ENCODE measurements around the gene PAWR. TPM values are rescaled to one million over a fixed set of nuclear protein-coding genes. Genes with fewer than 3 reads are reported as not detected.

The PAWR gene
- total and polyA plus RNA-seq, 2 of the 13 experiments (the other 11 are each of a cell fraction or from before 2014, with no cell fraction given): 29.1 to 36.1 TPM

DNA sequence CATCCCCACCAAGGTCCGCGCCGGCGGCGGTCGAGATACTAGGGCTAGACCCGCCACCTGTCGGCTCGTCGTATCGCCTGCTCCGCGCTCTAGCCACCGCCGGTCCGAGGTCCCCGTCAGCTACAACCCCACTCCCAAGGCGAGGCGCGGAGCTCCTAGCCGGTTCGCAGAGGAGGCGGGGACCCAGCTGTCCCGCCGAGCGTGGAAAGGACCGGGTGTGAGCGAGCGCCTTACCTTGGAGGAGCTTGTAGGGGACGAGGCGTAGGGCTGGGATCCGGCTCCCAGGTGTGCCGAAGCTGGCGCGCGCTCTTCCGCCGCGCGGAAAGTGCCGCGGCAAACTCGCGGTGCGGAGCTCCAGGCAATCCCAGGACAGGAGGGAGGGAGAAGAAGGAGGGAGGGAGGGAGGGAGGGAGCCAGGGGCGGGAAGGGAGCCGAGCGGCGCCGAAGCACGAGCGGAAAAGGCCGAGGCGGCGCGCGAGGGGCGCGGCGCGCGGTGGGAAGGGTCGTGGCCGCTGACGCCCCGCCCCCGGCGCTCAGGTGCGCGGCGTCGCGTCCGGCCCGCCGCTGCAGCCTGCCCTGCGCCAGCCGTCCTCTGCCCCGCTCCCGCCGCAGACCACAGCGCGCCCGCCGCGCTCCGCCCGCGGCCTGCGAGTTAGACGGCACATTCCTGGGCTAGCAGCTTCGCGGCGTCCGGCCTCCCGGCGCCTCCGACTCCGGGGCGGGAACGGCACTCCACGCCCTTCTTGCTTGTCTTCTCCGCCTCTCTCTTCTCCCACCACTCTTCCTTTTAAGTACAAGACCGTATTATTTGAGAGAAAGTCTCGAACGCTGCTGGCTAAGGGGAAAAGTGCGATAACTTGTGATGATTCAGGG lies at the start of gene PAWR (continued):
- TF ChIP-seq ZFAT (CRISPR knock-in tag; conservative IDR thresholded peaks at IDR 0.05) (no peak), SMAD3 (CRISPR knock-in tag; IDR thresholded peaks at IDR 0.05) (no peak), ZFY (CRISPR knock-in tag; IDR thresholded peaks at IDR 0.05) (peak; percentile 91), ZFP41 (CRISPR knock-in tag; IDR thresholded peaks at IDR 0.05; ENCODE audit: borderline replicate concordance) (no peak), FOXA3 (CRISPR knock-in tag; IDR thresholded peaks at IDR 0.05) (0 out of 2 replicates have a peak, but pooled peaks have one; percentile 11), ZNF501 (CRISPR knock-in tag; IDR thresholded peaks at IDR 0.05) (0 out of 2 replicates have a peak, but pooled peaks have one; percentile 18), HNRNPLL (IDR thresholded peaks at IDR 0.05; ENCODE audit: low read depth, low read length, poor library complexity, severe bottlenecking) (peak; percentile 87), SP4 (CRISPR knock-in tag; IDR thresholded peaks at IDR 0.05) (peak; percentile 32; the same call in 1 of the 2 replicates), ZNF354B (CRISPR knock-in tag; IDR thresholded peaks at IDR 0.05) (0 out of 2 replicates have a peak, but pooled peaks have one; percentile 33), ZNF24 (IDR thresholded peaks at IDR 0.05) (no peak), MIER3 (CRISPR knock-in tag; IDR thresholded peaks at IDR 0.05; ENCODE audit: borderline replicate concordance) (0 out of 2 replicates have a peak, but pooled peaks have one; percentile 5), RCOR2 (CRISPR knock-in tag; IDR thresholded peaks at IDR 0.05) (no peak; the same call in 1 of the 2 replicates), NRL (CRISPR knock-in tag; IDR thresholded peaks at IDR 0.05; ENCODE audit: borderline replicate concordance) (no peak)
- TF ChIP-seq, protein P1, sequence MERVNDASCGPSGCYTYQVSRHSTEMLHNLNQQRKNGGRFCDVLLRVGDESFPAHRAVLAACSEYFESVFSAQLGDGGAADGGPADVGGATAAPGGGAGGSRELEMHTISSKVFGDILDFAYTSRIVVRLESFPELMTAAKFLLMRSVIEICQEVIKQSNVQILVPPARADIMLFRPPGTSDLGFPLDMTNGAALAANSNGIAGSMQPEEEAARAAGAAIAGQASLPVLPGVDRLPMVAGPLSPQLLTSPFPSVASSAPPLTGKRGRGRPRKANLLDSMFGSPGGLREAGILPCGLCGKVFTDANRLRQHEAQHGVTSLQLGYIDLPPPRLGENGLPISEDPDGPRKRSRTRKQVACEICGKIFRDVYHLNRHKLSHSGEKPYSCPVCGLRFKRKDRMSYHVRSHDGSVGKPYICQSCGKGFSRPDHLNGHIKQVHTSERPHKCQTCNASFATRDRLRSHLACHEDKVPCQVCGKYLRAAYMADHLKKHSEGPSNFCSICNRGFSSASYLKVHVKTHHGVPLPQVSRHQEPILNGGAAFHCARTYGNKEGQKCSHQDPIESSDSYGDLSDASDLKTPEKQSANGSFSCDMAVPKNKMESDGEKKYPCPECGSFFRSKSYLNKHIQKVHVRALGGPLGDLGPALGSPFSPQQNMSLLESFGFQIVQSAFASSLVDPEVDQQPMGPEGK (CRISPR knock-in tag; IDR thresholded peaks at IDR 0.05): no peak
- TF ChIP-seq, protein P2, sequence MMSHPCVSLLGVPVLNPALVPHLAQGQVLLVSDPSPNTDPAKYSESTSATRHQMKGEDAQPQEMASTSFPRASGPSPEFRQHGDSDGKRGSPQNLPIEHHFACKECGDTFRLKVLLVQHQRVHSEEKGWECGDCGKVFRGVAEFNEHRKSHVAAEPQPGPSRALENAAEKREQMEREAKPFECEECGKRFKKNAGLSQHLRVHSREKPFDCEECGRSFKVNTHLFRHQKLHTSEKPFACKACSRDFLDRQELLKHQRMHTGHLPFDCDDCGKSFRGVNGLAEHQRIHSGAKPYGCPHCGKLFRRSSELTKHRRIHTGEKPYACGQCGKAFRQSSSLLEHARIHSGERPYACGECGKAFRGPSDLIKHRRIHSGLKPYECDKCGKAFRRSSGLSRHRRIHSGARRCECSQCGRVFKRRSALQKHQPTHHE (CRISPR knock-in tag; IDR thresholded peaks at IDR 0.05; ENCODE audit: borderline replicate concordance): 0 out of 2 replicates have a peak, but pooled peaks have one; percentile 26
- TF ChIP-seq, protein P3, sequence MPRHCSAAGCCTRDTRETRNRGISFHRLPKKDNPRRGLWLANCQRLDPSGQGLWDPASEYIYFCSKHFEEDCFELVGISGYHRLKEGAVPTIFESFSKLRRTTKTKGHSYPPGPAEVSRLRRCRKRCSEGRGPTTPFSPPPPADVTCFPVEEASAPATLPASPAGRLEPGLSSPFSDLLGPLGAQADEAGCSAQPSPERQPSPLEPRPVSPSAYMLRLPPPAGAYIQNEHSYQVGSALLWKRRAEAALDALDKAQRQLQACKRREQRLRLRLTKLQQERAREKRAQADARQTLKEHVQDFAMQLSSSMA (CRISPR knock-in tag; IDR thresholded peaks at IDR 0.05): peak; percentile 78; the same call in 1 of the 2 replicates
- TF ChIP-seq, protein P4, sequence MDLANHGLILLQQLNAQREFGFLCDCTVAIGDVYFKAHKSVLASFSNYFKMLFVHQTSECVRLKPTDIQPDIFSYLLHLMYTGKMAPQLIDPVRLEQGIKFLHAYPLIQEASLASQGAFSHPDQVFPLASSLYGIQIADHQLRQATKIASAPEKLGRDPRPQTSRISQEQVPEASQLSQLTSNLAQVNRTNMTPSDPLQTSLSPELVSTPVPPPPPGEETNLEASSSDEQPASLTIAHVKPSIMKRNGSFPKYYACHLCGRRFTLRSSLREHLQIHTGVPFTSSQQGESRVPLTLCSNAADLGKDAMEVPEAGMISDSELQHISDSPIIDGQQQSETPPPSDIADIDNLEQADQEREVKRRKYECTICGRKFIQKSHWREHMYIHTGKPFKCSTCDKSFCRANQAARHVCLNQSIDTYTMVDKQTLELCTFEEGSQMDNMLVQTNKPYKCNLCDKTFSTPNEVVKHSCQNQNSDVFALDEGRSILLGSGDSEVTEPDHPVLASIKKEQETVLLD (CRISPR knock-in tag; IDR thresholded peaks at IDR 0.05; ENCODE audit: low read depth): peak; percentile 56
- TF ChIP-seq, protein P5, sequence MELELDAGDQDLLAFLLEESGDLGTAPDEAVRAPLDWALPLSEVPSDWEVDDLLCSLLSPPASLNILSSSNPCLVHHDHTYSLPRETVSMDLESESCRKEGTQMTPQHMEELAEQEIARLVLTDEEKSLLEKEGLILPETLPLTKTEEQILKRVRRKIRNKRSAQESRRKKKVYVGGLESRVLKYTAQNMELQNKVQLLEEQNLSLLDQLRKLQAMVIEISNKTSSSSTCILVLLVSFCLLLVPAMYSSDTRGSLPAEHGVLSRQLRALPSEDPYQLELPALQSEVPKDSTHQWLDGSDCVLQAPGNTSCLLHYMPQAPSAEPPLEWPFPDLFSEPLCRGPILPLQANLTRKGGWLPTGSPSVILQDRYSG (CRISPR knock-in tag; IDR thresholded peaks at IDR 0.05): no peak
